Stomach (tissue), 4 donors: ENCODE measurements around the gene ITSN2.

Experiments used
- POLR2AphosphoS5 ChIP-seq, 3 donors: sonication (generic); formaldehyde crosslinking; IDR thresholded peaks; one replicate each; pipeline ENCODE4 v1.6.1; 2016; ENCODE audit warnings: antibody characterized with exemption in 3 of 3
- TF ChIP-seq, protein P1 (sequence below), 7 experiments: fragments of 450-650 bp in 4 of 7; fragments of 200-600 bp in 3 of 7; sonication (generic) in 3 of 7; IDR thresholded peaks; one replicate each; pipeline ENCODE4 v1.5.1; 2016 to 2019; ENCODE audit warnings: antibody characterized with exemption in 7 of 7, control low read depth in 2 of 7, mild to moderate bottlenecking in 1 of 7

DNA sequence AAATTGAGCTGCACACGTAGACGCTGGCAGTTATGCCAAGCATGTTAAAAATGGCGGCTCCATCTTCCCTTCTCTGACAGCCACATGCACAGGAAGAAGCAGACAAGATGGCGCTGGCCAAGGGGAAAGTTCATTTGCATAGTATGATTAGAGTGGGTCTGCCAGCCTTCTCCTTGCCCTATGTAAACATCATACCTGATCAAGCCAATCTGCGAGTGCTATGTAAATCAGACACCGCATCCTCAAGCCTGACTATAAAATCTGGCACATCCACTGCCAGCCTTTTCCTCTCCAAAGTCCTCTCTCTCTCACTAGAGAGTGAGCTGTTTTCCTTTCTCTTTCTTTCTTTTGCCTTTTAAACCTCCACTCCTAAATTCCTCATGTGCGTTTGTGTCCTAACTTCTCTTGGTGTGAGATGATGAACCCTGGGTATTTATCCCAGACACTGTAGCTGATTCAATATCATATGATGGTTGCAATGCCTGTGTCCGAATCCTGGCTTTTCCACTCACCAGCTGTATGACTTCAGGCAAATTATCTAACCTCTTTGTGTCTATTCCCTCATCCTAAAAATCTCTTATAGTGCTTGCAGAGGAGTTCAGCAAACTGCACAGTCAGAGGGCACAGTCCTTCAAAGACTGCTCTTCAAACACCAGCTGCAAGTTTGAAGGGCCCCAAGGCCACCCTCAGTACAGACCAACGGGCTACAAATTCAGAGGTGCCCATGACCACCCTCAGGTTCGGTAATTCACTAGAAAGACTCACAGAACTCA, 39.3 kb upstream of the ITSN2 start:
- no peak for TF ChIP-seq POLR2AphosphoS5 (IDR thresholded peaks at IDR 0.05)
- TF ChIP-seq, protein P1, sequence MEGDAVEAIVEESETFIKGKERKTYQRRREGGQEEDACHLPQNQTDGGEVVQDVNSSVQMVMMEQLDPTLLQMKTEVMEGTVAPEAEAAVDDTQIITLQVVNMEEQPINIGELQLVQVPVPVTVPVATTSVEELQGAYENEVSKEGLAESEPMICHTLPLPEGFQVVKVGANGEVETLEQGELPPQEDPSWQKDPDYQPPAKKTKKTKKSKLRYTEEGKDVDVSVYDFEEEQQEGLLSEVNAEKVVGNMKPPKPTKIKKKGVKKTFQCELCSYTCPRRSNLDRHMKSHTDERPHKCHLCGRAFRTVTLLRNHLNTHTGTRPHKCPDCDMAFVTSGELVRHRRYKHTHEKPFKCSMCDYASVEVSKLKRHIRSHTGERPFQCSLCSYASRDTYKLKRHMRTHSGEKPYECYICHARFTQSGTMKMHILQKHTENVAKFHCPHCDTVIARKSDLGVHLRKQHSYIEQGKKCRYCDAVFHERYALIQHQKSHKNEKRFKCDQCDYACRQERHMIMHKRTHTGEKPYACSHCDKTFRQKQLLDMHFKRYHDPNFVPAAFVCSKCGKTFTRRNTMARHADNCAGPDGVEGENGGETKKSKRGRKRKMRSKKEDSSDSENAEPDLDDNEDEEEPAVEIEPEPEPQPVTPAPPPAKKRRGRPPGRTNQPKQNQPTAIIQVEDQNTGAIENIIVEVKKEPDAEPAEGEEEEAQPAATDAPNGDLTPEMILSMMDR (IDR thresholded peaks at IDR 0.05): no peak
